CD14-positive monocyte (primary cell): ENCODE results near the gene RXFP2. TPM values are rescaled to one million over a fixed set of nuclear protein-coding genes. Genes with fewer than 3 reads are reported as not detected.

Experiments used
- DNase-seq, 3 donors: peaks; one replicate each; pipeline ENCODE4 v3.0.0-alpha.2; 2011 to 2022
- H2AFZ ChIP-seq: 2 replicates; pipeline ENCODE4 v1.6.0; 2012; ENCODE audit warnings: mild to moderate bottlenecking, low read depth, low read length, inconsistent platforms; ENCODE audit not compliant: insufficient read depth, poor library complexity, severe bottlenecking
- H3K27ac ChIP-seq, 2 donors: 1 replicate in 1 of 2; 2 replicates in 1 of 2; pipeline ENCODE4 v1.5.1; 2012 to 2013; ENCODE audit warnings: low read length in 2 of 2, control low read depth in 1 of 2, inconsistent platforms in 1 of 2, low read depth in 1 of 2, mild to moderate bottlenecking in 1 of 2
- H3K27me3 ChIP-seq, 2 donors: one replicate each; pipeline versions ENCODE4 v1.6.0 to v1.6.1; 2011 to 2013; ENCODE audit warnings: low read length in 2 of 2; ENCODE audit not compliant: control insufficient read depth in 2 of 2, insufficient read depth in 2 of 2
- H3K36me3 ChIP-seq, 2 donors: replicated peaks in 1 of 2; 1 replicate in 1 of 2; 2 replicates in 1 of 2; pipeline versions ENCODE4 v1.5.1 to v1.6.1; 2012 to 2013; ENCODE audit warnings: low read length in 2 of 2, control low read depth in 1 of 2, inconsistent platforms in 1 of 2, mild to moderate bottlenecking in 1 of 2; ENCODE audit not compliant: insufficient read depth in 2 of 2, control insufficient read depth in 1 of 2
- H3K4me1 ChIP-seq, 2 donors: 1 replicate in 1 of 2; 2 replicates in 1 of 2; pipeline versions ENCODE4 v1.5.1 to v1.6.1; 2012 to 2013; ENCODE audit warnings: low read length in 2 of 2, control low read depth in 1 of 2, inconsistent platforms in 1 of 2, mild to moderate bottlenecking in 1 of 2, moderate library complexity in 1 of 2; ENCODE audit not compliant: insufficient read depth in 2 of 2, control insufficient read depth in 1 of 2
- H3K4me2 ChIP-seq: replicated peaks from 2 replicates; pipeline ENCODE3; 2012; ENCODE audit warnings: low read length, moderate library complexity, mild to moderate bottlenecking; ENCODE audit not compliant: poor library complexity, severe bottlenecking; ENCODE audit errors: extremely low read depth
- H3K4me3 ChIP-seq, 3 experiments: fragments of 200-600 bp in 1 of 3; sonication (generic) in 1 of 3; replicated peaks in 1 of 3; 1 replicate in 2 of 3; 2 replicates in 1 of 3; pipeline ENCODE4 v1.5.1; 2011 to 2013; ENCODE audit warnings: low read length in 3 of 3, mild to moderate bottlenecking in 3 of 3, control low read depth in 2 of 3, low read depth in 2 of 3, inconsistent platforms in 1 of 3, moderate library complexity in 1 of 3
- H3K79me2 ChIP-seq: 2 replicates; pipeline ENCODE4 v1.6.0; 2012; ENCODE audit warnings: mild to moderate bottlenecking, control low read depth, inconsistent platforms, low read length, moderate library complexity; ENCODE audit not compliant: insufficient read depth
- H3K9ac ChIP-seq: 2 replicates; pipeline ENCODE4 v1.6.0; 2017; ENCODE audit warnings: low read length, mild to moderate bottlenecking; ENCODE audit not compliant: insufficient read depth, poor library complexity, severe bottlenecking
- H3K9me3 ChIP-seq, 2 donors: replicated peaks in 1 of 2; 1 replicate in 1 of 2; 2 replicates in 1 of 2; pipeline versions ENCODE4 v1.5.1 to v1.6.1; 2012 to 2013; ENCODE audit warnings: low read length in 2 of 2, control low read depth in 1 of 2; ENCODE audit not compliant: control insufficient read depth in 1 of 2, insufficient read depth in 1 of 2
- H4K20me1 ChIP-seq: 2 replicates; pipeline ENCODE4 v1.6.0; 2012; ENCODE audit warnings: mild to moderate bottlenecking, low read length, control low read depth, moderate library complexity; ENCODE audit not compliant: insufficient read depth
- H3K27ac Mint-ChIP-seq, 7 donors: one replicate each; pipeline ENCODE4 v1.8.0; 2020; ENCODE audit warnings: mild to moderate bottlenecking in 7 of 7, mixed read lengths in 7 of 7, moderate library complexity in 6 of 7, inconsistent platforms in 2 of 7
- H3K27me3 Mint-ChIP-seq, 3 donors: one replicate each; pipeline ENCODE4 v1.8.0; 2021 to 2022; ENCODE audit warnings: low read depth in 3 of 3, mild to moderate bottlenecking in 3 of 3, mixed read lengths in 3 of 3, moderate library complexity in 3 of 3, inconsistent platforms in 1 of 3
- H3K36me3 Mint-ChIP-seq, 2 donors: one replicate each; pipeline ENCODE4 v1.8.0; 2020; ENCODE audit warnings: mixed read lengths in 2 of 2, inconsistent platforms in 1 of 2, mild to moderate bottlenecking in 1 of 2
- H3K4me1 Mint-ChIP-seq: one replicate; pipeline ENCODE4 v1.8.0; 2020; ENCODE audit warnings: mild to moderate bottlenecking, mixed read lengths
- H3K4me3 Mint-ChIP-seq, 2 donors: one replicate each; pipeline ENCODE4 v1.8.0; 2020; ENCODE audit warnings: mild to moderate bottlenecking in 2 of 2, mixed read lengths in 2 of 2, moderate library complexity in 1 of 2
- H3K9me3 Mint-ChIP-seq, 7 donors: one replicate each; pipeline ENCODE4 v1.8.0; 2020 to 2022; ENCODE audit warnings: mixed read lengths in 7 of 7, mild to moderate bottlenecking in 6 of 7, moderate library complexity in 6 of 7, inconsistent platforms in 2 of 7
- WGBS: methylation state at CpG from one replicate; pipeline ENCODE4 v1.1.5; 2013; ENCODE audit warnings: missing lambda C conversion rate; ENCODE audit not compliant: insufficient coverage; 5-methylcytosine and 5-hydroxymethylcytosine counted together
- intact Hi-C, 2 donors: fragments of 100-400 bp; cut with micrococcal nuclease; formaldehyde crosslinking; loops; one replicate each; pipeline versions ENCODE4 v1.15.0 to v1.15.1; 2023
- polyA plus RNA-seq, 3 donors: library from polyadenylated mRNA; depleted of rRNA in 1 of 3; unstranded in 2 of 3; stranded (reverse) in 1 of 3; fragments of 300-500 nt in 2 of 3; fragments of >200 nt in 1 of 3; fragmentation: Illumina TruSeq in 2 of 3; gene quantifications; 1 replicate in 2 of 3; 2 replicates in 1 of 3; pipeline ENCODE4 v1.2.3, GENCODE V29; 2012 to 2021
- TF ChIP-seq, protein P1 (sequence below): fragments of 200-600 bp; IDR thresholded peaks from one replicate; pipeline ENCODE4 v1.8.0; 2022; ENCODE audit warnings: antibody characterized with exemption, mild to moderate bottlenecking

The RXFP2 gene
- polyA plus RNA-seq, 3 donors = 0.38 to 0.69 TPM; not detected in 1

DNA sequence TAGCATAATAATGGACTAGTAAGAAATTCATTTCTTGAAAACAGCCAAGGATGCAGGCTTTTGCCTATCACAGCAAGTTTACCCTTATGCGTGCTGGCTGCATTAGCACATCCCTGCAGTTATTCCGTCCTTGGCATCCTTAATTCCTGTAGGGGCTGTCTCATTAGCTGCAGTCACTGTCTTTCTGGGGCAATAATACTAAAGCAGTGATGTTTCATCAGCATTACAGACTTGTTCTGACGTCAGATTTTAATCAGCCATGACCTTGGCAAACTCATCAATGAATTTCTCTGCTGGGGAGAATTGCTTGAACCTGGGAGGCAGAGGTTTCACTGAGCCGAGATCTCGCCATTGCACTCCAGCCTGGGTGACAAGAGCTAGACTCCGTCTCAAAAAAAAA is 103.7 kb downstream of the RXFP2 start:
- no peaks in the 10 kb centered on the region for H4K20me1 ChIP-seq
- no peak overlapping the region for H3K4me3 ChIP-seq
- H3K9ac ChIP-seq = no peak overlapping the region
- H3K4me2 ChIP-seq = no peak overlapping the region
- no peak overlapping the region for H3K4me3 Mint-ChIP-seq
- intact Hi-C loops = no loop called here
- no peak for DNase-seq
- no peak overlapping the region for H3K27ac ChIP-seq
- no peaks in the 10 kb centered on the region for H3K9me3 Mint-ChIP-seq
- H3K4me1 ChIP-seq = peaks cover 22 to 29% of the 10 kb centered on the region in 2 donors
- no peaks in the 10 kb centered on the region for H3K36me3 ChIP-seq
- no peaks in the 10 kb centered on the region for H3K36me3 Mint-ChIP-seq
- WGBS = 88% methylated on average over 3 of the region's 6 CpGs
- no peaks in the 10 kb centered on the region for H3K9me3 ChIP-seq
- H3K27me3 Mint-ChIP-seq = peaks cover 4 to 14% (median 7%) of the 10 kb centered on the region in 3 donors
- H2AFZ ChIP-seq = no peak overlapping the region
- H3K79me2 ChIP-seq = peaks cover 12% of the 10 kb centered on the region
- peaks cover 0 to 4% of the 10 kb centered on the region in 2 donors for H3K27me3 ChIP-seq
- TF ChIP-seq, protein P1, sequence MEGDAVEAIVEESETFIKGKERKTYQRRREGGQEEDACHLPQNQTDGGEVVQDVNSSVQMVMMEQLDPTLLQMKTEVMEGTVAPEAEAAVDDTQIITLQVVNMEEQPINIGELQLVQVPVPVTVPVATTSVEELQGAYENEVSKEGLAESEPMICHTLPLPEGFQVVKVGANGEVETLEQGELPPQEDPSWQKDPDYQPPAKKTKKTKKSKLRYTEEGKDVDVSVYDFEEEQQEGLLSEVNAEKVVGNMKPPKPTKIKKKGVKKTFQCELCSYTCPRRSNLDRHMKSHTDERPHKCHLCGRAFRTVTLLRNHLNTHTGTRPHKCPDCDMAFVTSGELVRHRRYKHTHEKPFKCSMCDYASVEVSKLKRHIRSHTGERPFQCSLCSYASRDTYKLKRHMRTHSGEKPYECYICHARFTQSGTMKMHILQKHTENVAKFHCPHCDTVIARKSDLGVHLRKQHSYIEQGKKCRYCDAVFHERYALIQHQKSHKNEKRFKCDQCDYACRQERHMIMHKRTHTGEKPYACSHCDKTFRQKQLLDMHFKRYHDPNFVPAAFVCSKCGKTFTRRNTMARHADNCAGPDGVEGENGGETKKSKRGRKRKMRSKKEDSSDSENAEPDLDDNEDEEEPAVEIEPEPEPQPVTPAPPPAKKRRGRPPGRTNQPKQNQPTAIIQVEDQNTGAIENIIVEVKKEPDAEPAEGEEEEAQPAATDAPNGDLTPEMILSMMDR = no peak
- no peak overlapping the region for H3K27ac Mint-ChIP-seq
- peaks cover 30% of the 10 kb centered on the region for H3K4me1 Mint-ChIP-seq

DNA sequence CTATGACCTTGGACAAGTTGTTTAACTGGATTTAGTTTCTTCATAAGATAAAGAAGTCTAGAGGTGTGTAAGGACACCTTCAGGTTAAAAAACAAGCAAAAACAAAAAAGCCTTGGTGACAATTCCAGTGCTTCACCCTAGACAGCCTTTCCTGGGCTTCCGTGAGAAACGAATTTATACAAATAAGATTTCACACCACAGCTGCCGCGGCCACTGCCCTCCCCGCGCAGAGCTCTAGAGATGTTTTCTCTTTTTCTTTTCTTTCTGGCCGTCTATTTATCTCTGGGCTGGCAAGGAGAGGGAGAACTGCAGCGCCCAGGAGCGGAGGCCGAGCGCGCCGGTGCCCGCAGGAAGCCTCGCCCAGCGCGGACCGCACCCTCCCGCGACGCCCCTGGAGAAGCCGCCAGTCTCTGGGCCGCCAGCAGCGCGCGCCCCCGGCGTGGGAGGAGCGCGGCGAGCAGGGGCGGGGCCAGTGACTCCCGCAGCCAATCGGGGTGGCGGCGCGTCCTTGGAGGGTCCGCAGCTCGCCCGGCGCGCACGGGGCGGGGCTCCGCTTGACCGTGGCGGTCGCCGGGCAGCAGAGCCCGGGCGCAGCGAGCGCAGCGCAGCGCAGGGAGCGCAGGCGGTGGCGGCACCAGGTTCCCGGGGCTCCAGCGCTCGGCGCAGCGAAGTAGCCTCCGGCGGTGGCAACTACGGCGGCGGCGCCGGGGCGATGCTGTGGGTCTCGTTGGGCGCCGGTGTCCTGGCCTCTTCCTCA is 107.0 kb downstream of the RXFP2 start:
- Mint-ChIP-seq H3K27me3 (peaks cover 3 to 13% (median 4%) of the 10 kb centered on the region in 3 donors), H3K9me3 (peaks cover 0 to 2% (median 0%) of the 10 kb centered on the region in 7 donors), H3K4me3 (peak overlapping the region; percentile 85 to 94), H3K36me3 (peaks cover 9% of the 10 kb centered on the region in 2 donors), H3K27ac (peak overlapping the region; percentile 15 to 89 (median 83)), H3K4me1 (peaks cover 51% of the 10 kb centered on the region)
- Histone ChIP-seq H3K27ac (peak overlapping the region; percentile 49 to 77), H2AFZ (peak overlapping the region; percentile 75), H3K4me1 (peaks cover 32 to 50% of the 10 kb centered on the region in 2 donors), H3K9me3 (no peaks in the 10 kb centered on the region), H3K36me3 (no peaks in the 10 kb centered on the region), H3K79me2 (peaks cover 45% of the 10 kb centered on the region), H3K27me3 (peaks cover 0 to 4% of the 10 kb centered on the region in 2 donors), H3K4me2 (peak overlapping the region; percentile 90), H3K4me3 (peak overlapping the region; percentile 70 to 87 (median 79)), H4K20me1 (peaks cover 9% of the 10 kb centered on the region), H3K9ac (peak overlapping the region; percentile 69)
- TF ChIP-seq, protein P1 = no peak
- under 1% methylated on average over 69 of the region's 74 CpGs for WGBS
- intact Hi-C loops = no loop called here
- DNase-seq = peak; percentile 75 to 87 (median 76)
